H1 (cell line): ENCODE data around the gene LYL1. TPM values are rescaled to one million over a fixed set of nuclear protein-coding genes. Genes with fewer than 3 reads are reported as not detected.
A peak's percentile ranks its signal among the peaks of the same experiment; 100 is the strongest.

Experiments used
- CTCF ChIA-PET: fragments of 300-600 bp; sonication (Branson Sonifier 250); formaldehyde crosslinking; loops from one replicate; lab custom pipeline; 2021; ENCODE audit not compliant: partially characterized antibody; lab: Charles Lee
- POLR2A ChIA-PET: fragments of 300-600 bp; sonication (Branson Sonifier 250); formaldehyde crosslinking; loops from one replicate; lab custom pipeline; 2021; ENCODE audit warnings: inconsistent platforms; ENCODE audit not compliant: partially characterized antibody; lab: Charles Lee
- DNase-seq, 2 experiments: peaks; one replicate each; pipeline versions ENCODE4 v3.0.0 to v3.0.0-alpha.2; 2010 to 2022; ENCODE audit warnings: low spot score in 2 of 2, low read depth in 1 of 2, mixed read lengths in 1 of 2
- FAIRE-seq: peaks from 2 replicates; lab custom pipeline; 2011; peaks lifted over from hg19 to GRCh38; lab: Jason Lieb, UNC
- H2AFZ ChIP-seq: 2 replicates; pipeline ENCODE4 v1.8.1; 2012; ENCODE audit warnings: low read length, inconsistent platforms
- H2AK5ac ChIP-seq: 2 replicates; pipeline ENCODE4 v1.6.1; 2013; ENCODE audit warnings: low read depth, low read length
- H2BK120ac ChIP-seq: replicated peaks from 2 replicates; pipeline ENCODE3; 2013; ENCODE audit warnings: low read depth, low read length, inconsistent platforms
- H2BK12ac ChIP-seq: 2 replicates; pipeline ENCODE4 v1.6.1; 2013; ENCODE audit warnings: low read depth, low read length
- H2BK15ac ChIP-seq: 2 replicates; pipeline ENCODE4 v1.6.1; 2013; ENCODE audit warnings: low read length
- H2BK20ac ChIP-seq: 2 replicates; pipeline ENCODE4 v1.6.1; 2013; ENCODE audit warnings: low read length
- H2BK5ac ChIP-seq: 2 replicates; pipeline ENCODE4 v1.6.1; 2013; ENCODE audit warnings: low read depth, low read length
- H3K14ac ChIP-seq: 2 replicates; pipeline ENCODE4 v1.6.1; 2013; ENCODE audit warnings: inconsistent platforms; ENCODE audit not compliant: insufficient read length
- H3K18ac ChIP-seq: 2 replicates; pipeline ENCODE4 v1.6.1; 2013; ENCODE audit warnings: low read length; ENCODE audit errors: extremely low read depth
- H3K23ac ChIP-seq: 2 replicates; pipeline ENCODE4 v1.6.1; 2013; ENCODE audit warnings: inconsistent platforms; ENCODE audit not compliant: insufficient read length
- H3K23me2 ChIP-seq: 2 replicates; pipeline ENCODE4 v1.6.1; 2013; ENCODE audit warnings: low read depth, low read length
- H3K27ac ChIP-seq: 2 replicates; pipeline ENCODE4 v1.6.1; 2011; ENCODE audit warnings: low read depth, low read length, inconsistent platforms
- H3K27me3 ChIP-seq, 4 experiments: replicated peaks in 1 of 4; 1 replicate in 1 of 4; 2 replicates in 3 of 4; pipeline versions ENCODE4 v1.6.1 to v1.8.1; 2011 to 2013; ENCODE audit warnings: low read length in 3 of 4, mild to moderate bottlenecking in 3 of 4, inconsistent platforms in 2 of 4, mixed read lengths in 2 of 4, moderate library complexity in 1 of 4; ENCODE audit not compliant: control insufficient read depth in 3 of 4, insufficient read depth in 3 of 4; ENCODE audit errors: extremely low read depth in 1 of 4
- H3K36me3 ChIP-seq, 4 experiments: 2 replicates each; pipeline versions ENCODE4 v1.6.1 to v1.8.1; 2011 to 2013; ENCODE audit warnings: mild to moderate bottlenecking in 4 of 4, low read length in 3 of 4, moderate library complexity in 2 of 4, control low read depth in 1 of 4, inconsistent platforms in 1 of 4; ENCODE audit not compliant: insufficient read depth in 4 of 4, control insufficient read depth in 2 of 4
- H3K4ac ChIP-seq: replicated peaks from 2 replicates; pipeline ENCODE3; 2013; ENCODE audit warnings: low read length, low read depth, mixed read lengths, inconsistent platforms; ENCODE audit not compliant: insufficient read length
- H3K4me1 ChIP-seq, 4 experiments: replicated peaks in 1 of 4; 1 replicate in 1 of 4; 2 replicates in 3 of 4; pipeline versions ENCODE4 v1.6.1 to v1.8.1; 2011 to 2013; ENCODE audit warnings: low read length in 3 of 4, inconsistent platforms in 2 of 4, mixed read lengths in 1 of 4; ENCODE audit not compliant: insufficient read depth in 4 of 4, control insufficient read depth in 3 of 4
- H3K4me2 ChIP-seq, 2 experiments: 2 replicates each; pipeline versions ENCODE4 v1.6.1 to v1.8.1; 2011 to 2013; ENCODE audit warnings: low read depth in 2 of 2, low read length in 2 of 2, control low read depth in 1 of 2, inconsistent platforms in 1 of 2, mild to moderate bottlenecking in 1 of 2; ENCODE audit not compliant: insufficient read depth in 1 of 2
- H3K4me3 ChIP-seq, 4 experiments: fragments of 200-600, 300-600 bp in 1 of 4; sonication (generic), shearing (Covaris generic), sonication (Bioruptor Twin) in 1 of 4; 2 replicates each; pipeline versions ENCODE4 v1.5.1 to v1.8.1; 2011 to 2016; ENCODE audit warnings: low read length in 4 of 4, low read depth in 3 of 4, control low read depth in 2 of 4, inconsistent platforms in 2 of 4, mild to moderate bottlenecking in 2 of 4, mixed read lengths in 1 of 4, moderate library complexity in 1 of 4; ENCODE audit not compliant: insufficient read depth in 2 of 4; ENCODE audit errors: extremely low read depth in 1 of 4
- H3K56ac ChIP-seq: replicated peaks from 2 replicates; pipeline ENCODE3; 2013; ENCODE audit warnings: low read depth, mild to moderate bottlenecking, mixed read lengths, low read length, inconsistent platforms; ENCODE audit not compliant: insufficient read length
- H3K79me1 ChIP-seq: 2 replicates; pipeline ENCODE4 v1.6.1; 2013; ENCODE audit warnings: low read depth, low read length, control low read depth
- H3K79me2 ChIP-seq, 2 experiments: 2 replicates each; pipeline versions ENCODE4 v1.6.1 to v1.8.1; 2012 to 2013; ENCODE audit warnings: low read length in 2 of 2, mild to moderate bottlenecking in 2 of 2, inconsistent platforms in 1 of 2; ENCODE audit not compliant: insufficient read depth in 2 of 2, control insufficient read depth in 1 of 2
- H3K9ac ChIP-seq, 4 experiments: replicated peaks in 1 of 4; 1 replicate in 1 of 4; 2 replicates in 3 of 4; pipeline versions ENCODE4 v1.6.1 to v1.8.1; 2011 to 2013; ENCODE audit warnings: low read depth in 3 of 4, low read length in 3 of 4, control low read depth in 2 of 4, mild to moderate bottlenecking in 2 of 4, moderate library complexity in 2 of 4, inconsistent platforms in 1 of 4; ENCODE audit errors: extremely low read depth in 1 of 4
- H3K9me3 ChIP-seq, 2 experiments: 2 replicates each; pipeline versions ENCODE4 v1.6.1 to v1.8.1; 2012 to 2013; ENCODE audit warnings: mild to moderate bottlenecking in 2 of 2, moderate library complexity in 2 of 2, control low read depth in 1 of 2, inconsistent platforms in 1 of 2, low read depth in 1 of 2, low read length in 1 of 2, mixed read lengths in 1 of 2; ENCODE audit not compliant: insufficient read depth in 2 of 2
- H4K20me1 ChIP-seq, 2 experiments: replicated peaks in 1 of 2; 2 replicates each; pipeline versions ENCODE3 to v1.8.1; 2011 to 2013; ENCODE audit warnings: inconsistent platforms in 2 of 2, low read length in 2 of 2, mild to moderate bottlenecking in 1 of 2; ENCODE audit not compliant: insufficient read depth in 2 of 2, control insufficient read depth in 1 of 2
- H4K5ac ChIP-seq: 2 replicates; pipeline ENCODE4 v1.6.1; 2013; ENCODE audit warnings: low read length, low read depth, mixed read lengths, inconsistent platforms; ENCODE audit not compliant: insufficient read length
- H4K8ac ChIP-seq: 2 replicates; pipeline ENCODE4 v1.8.0; 2013; ENCODE audit warnings: mild to moderate bottlenecking, moderate library complexity, low read length, inconsistent platforms; ENCODE audit not compliant: insufficient read depth; ENCODE audit errors: extremely low read depth
- H4K91ac ChIP-seq: replicated peaks from 2 replicates; pipeline ENCODE3; 2013; ENCODE audit warnings: low read length, mixed read lengths, inconsistent platforms; ENCODE audit not compliant: insufficient read length
- BCL11A ChIP-seq, 2 experiments: IDR thresholded peaks; one replicate each; pipeline ENCODE4 v1.6.1; 2011; ENCODE audit warnings: low read depth in 2 of 2, low read length in 2 of 2, mild to moderate bottlenecking in 2 of 2
- CBX8 ChIP-seq: fragments of 300-800, 300-1000 bp; sonication (generic); IDR thresholded peaks from 2 replicates; pipeline ENCODE4 v1.7.1; 2016; ENCODE audit warnings: low read depth, low read length, borderline replicate concordance
- CTBP2 ChIP-seq: IDR thresholded peaks from 2 replicates; pipeline ENCODE4 v1.7.0; 2011; ENCODE audit warnings: borderline replicate concordance, mild to moderate bottlenecking, moderate library complexity, mixed read lengths, low read length; ENCODE audit not compliant: insufficient read depth, insufficient read length
- POLR2AphosphoS5 ChIP-seq: IDR thresholded peaks from 2 replicates; pipeline ENCODE4 v1.6.1; 2011; ENCODE audit warnings: low read depth, low read length
- POU5F1 ChIP-seq: IDR thresholded peaks from 2 replicates; pipeline ENCODE4 v1.6.1; 2011; ENCODE audit warnings: low read depth, mild to moderate bottlenecking, low read length, moderate library complexity
- SIRT6 ChIP-seq: IDR thresholded peaks from one replicate; pipeline ENCODE4 v1.7.1; 2012; ENCODE audit warnings: low read length, inconsistent platforms
- WGBS, 2 experiments: shearing (Covaris generic) in 1 of 2; methylation state at CpG; one replicate each; pipeline versions ENCODE4 v1.1.6 to v1.1.7; 2013 to 2015; ENCODE audit warnings: low lambda C conversion rate in 2 of 2, mixed read lengths in 2 of 2, inconsistent platforms in 1 of 2, low coverage in 1 of 2, missing lambda C conversion rate in 1 of 2; ENCODE audit not compliant: insufficient replicate concordance in 2 of 2, insufficient coverage in 1 of 2, insufficient read length in 1 of 2; ENCODE audit errors: extremely low coverage in 1 of 2, missing lambda C conversion rate in 1 of 2; 5-methylcytosine and 5-hydroxymethylcytosine counted together
- polyA plus RNA-seq, 7 experiments: library from polyadenylated mRNA; depleted of rRNA in 3 of 7; stranded (reverse) in 5 of 7; unstranded in 2 of 7; fragments of >200 nt in 5 of 7; fragments of 200-250 nt in 2 of 7; gene quantifications; 1 replicate in 5 of 7; 2 replicates in 1 of 7; 4 replicates in 1 of 7; pipeline versions ENCODE4 v1.2.1 to v1.2.3, GENCODE V29; 2011 to 2013; ENCODE audit warnings: missing spikeins in 2 of 7, mixed read lengths in 2 of 7
- total RNA-seq: library from RNA; stranded (reverse); fragmentation: NEBNext Ultra II Directional; extraction: Animal tissue kit (Norgen Biotek cat#: 25700); gene quantifications from 2 replicates; pipeline ENCODE4 v1.2.1, GENCODE V29; 2021
- TF ChIP-seq, protein P1 (sequence below): IDR thresholded peaks from 2 replicates; pipeline ENCODE4 v1.6.1; 2012; ENCODE audit warnings: inconsistent platforms

LYL1 gene
- total and polyA plus RNA-seq, 2 of the 8 experiments (the other 6 are each of a cell fraction or from before 2014, with no cell fraction given) = 0.58 to 0.76 TPM

DNA sequence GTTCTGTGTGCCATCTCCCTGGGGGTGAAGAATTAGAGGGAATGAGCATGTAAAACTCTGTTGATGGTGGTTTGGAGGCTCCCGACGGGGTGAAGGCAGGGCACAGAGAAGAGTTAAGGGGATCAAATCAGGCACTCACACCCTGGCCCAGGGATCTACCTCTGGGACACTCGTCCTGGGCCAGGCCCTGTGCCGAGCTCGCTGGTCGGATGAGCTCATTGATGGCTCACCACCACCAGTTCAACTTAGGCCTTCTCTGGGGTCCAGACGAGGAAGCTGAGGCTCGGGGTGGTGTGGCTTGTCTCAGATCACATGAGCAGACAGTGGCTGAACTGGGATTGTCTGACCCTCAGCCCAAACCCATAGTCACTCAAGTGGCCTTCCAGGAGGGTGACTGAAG lies 17.0 kb upstream of the LYL1 start:
- Histone ChIP-seq H2AK5ac (peak overlapping the region; percentile 55; the same call in 1 of the 2 replicates), H3K4me1 (peaks cover 14 to 39% (median 26%) of the 10 kb centered on the region in 4 experiments), H3K79me2 (peaks cover 54 to 78% of the 10 kb centered on the region in 2 experiments), H3K23ac (no peak overlapping the region), H2BK12ac (peak overlapping the region; percentile 97; the same call in 1 of the 2 replicates), H3K18ac (no peak overlapping the region), H4K5ac (no peak overlapping the region), H3K9me3 (no peaks in the 10 kb centered on the region), H2AFZ (no peak overlapping the region), H4K91ac (no peak overlapping the region), H2BK5ac (peak overlapping the region; percentile 92; the same call in 1 of the 2 replicates), H3K4me2 (peak overlapping the region; percentile 70 to 81), H4K20me1 (peaks cover 48 to 49% of the 10 kb centered on the region in 2 experiments), H2BK15ac (0 out of 2 replicates have a peak overlapping the region, but pooled peaks have one; percentile 48), H3K9ac (peak overlapping the region in 1 of 4 experiments; percentile 20; a peak in 2 of 7 replicates), H3K27ac (no peak overlapping the region), H3K14ac (no peak overlapping the region), H3K4me3 (peak overlapping the region; percentile 76 to 100 (median 84); a peak in 6 of 8 replicates), H2BK120ac (no peak overlapping the region), H3K23me2 (peaks cover 8% of the 10 kb centered on the region; the same call in 1 of the 2 replicates), H2BK20ac (no peak overlapping the region), H3K79me1 (peaks cover 38% of the 10 kb centered on the region), H4K8ac (peak overlapping the region; percentile 9; the same call in 1 of the 2 replicates), H3K27me3 (no peaks in the 10 kb centered on the region), H3K36me3 (peaks cover 0 to 14% (median 9%) of the 10 kb centered on the region in 4 experiments; a peak in 5 of 8 replicates), H3K4ac (no peak overlapping the region), H3K56ac (no peak overlapping the region)
- TF ChIP-seq CBX8 (no peak), CTBP2 (no peak), BCL11A (IDR thresholded peaks at IDR 0.05; ENCODE audit: low read depth in 2 of 2, low read length in 2 of 2) (no peak), POU5F1 (no peak), POLR2AphosphoS5 (peak; percentile 16; the same call in 1 of the 2 replicates), SIRT6 (no peak)
- TF ChIP-seq, protein P1, sequence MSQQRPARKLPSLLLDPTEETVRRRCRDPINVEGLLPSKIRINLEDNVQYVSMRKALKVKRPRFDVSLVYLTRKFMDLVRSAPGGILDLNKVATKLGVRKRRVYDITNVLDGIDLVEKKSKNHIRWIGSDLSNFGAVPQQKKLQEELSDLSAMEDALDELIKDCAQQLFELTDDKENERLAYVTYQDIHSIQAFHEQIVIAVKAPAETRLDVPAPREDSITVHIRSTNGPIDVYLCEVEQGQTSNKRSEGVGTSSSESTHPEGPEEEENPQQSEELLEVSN = no peak
- 87% methylated on average over 8 of the region's 8 CpGs; no CpG with 5 or more reads in 1 of the 2 experiments for WGBS, 2 experiments
- CTCF ChIA-PET = interaction anchor here (0.7 to 2.8 kb wide), 9 partner anchors 8 to 154 kb away, joined by 3 to 7 read pairs (median 4); no protein-coding TSS in a partner anchor
- DNase-seq (peak in 1 of 2 experiments; percentile 36), FAIRE-seq (no peak)
- POLR2A ChIA-PET = interaction anchor here (0.7 to 19.5 kb wide), 18 partner anchors 13 to 248 kb away, joined by 3 to 228 read pairs (median 3); partner anchors contain the start of genes GADD45GIP1, IER2, LYL1 and STX10
